K562 (cell line): Measurements from ENCODE around the gene CCR5AS.

Experiments used
- ATF3 ChIP-seq, 2 experiments: fragments of 450-650 bp in 1 of 2; sonication (generic) in 1 of 2; formaldehyde crosslinking in 1 of 2; IDR thresholded peaks in 1 of 2; conservative IDR thresholded peaks in 1 of 2; 2 replicates each; pipeline versions ENCODE4 v1.6.1 to v1.8.1; 2016 to 2023; ENCODE audit warnings: mild to moderate bottlenecking in 2 of 2, moderate library complexity in 2 of 2, inconsistent platforms in 1 of 2, missing genetic modification reagents in 1 of 2
- BRD4 ChIP-seq: fragments of 200-600 bp; sonication (generic); IDR thresholded peaks from 2 replicates; pipeline ENCODE4 v1.6.1; 2017; ENCODE audit warnings: inconsistent platforms
- FOXK1 ChIP-seq: sonication (generic); formaldehyde crosslinking; IDR thresholded peaks from 2 replicates; pipeline ENCODE4 v1.8.0; 2022; ENCODE audit warnings: missing genetic modification reagents, mild to moderate bottlenecking, borderline replicate concordance
- MEF2A ChIP-seq: IDR thresholded peaks from 2 replicates; pipeline ENCODE4 v1.6.1; 2011; ENCODE audit warnings: low read depth, mild to moderate bottlenecking, low read length, moderate library complexity; ENCODE audit not compliant: control insufficient read depth
- NCOA1 ChIP-seq: fragments of 450-650 bp; IDR thresholded peaks from 2 replicates; pipeline ENCODE4 v1.6.1; 2016; ENCODE audit warnings: low read depth
- PATZ1 ChIP-seq: fragments of 250-450 bp; sonication (Bioruptor Pico); IDR thresholded peaks from 2 replicates; pipeline ENCODE4 v1.5.0; 2020; ENCODE audit warnings: mild to moderate bottlenecking, borderline replicate concordance
- SAFB2 ChIP-seq: fragments of 200-400 bp; formaldehyde crosslinking; IDR thresholded peaks from 2 replicates; pipeline ENCODE4 v1.6.1; 2018; ENCODE audit warnings: borderline replicate concordance, low read length, low read depth, moderate library complexity; ENCODE audit not compliant: severe bottlenecking
- SIRT6 ChIP-seq: IDR thresholded peaks from one replicate; pipeline ENCODE4 v1.6.1; 2012; ENCODE audit warnings: low read depth, mild to moderate bottlenecking, control low read depth, inconsistent platforms, low read length, moderate library complexity
- ZHX1 ChIP-seq: fragments of 150-350 bp; conservative IDR thresholded peaks from 2 replicates; pipeline ENCODE4 v1.6.1; 2014; ENCODE audit warnings: low read length
- ZNF280B ChIP-seq: fragments of 250-450 bp; sonication (Bioruptor Pico); IDR thresholded peaks from 2 replicates; pipeline ENCODE4 v1.5.1; 2021; ENCODE audit warnings: mild to moderate bottlenecking

The CCR5AS gene

GRCh38 chr3:46406788-46407611 is at the start of gene CCR5AS, which contains the start of gene CCRL2 (continued):
- TF ChIP-seq ZNF280B (CRISPR knock-in tag): no peak
- TF ChIP-seq MEF2A: no peak
- TF ChIP-seq ATF3 (IDR thresholded peaks at IDR 0.05): peak; percentile 51; the same call in 1 of the 2 replicates
- TF ChIP-seq ATF3 (CRISPR knock-in tag; conservative IDR thresholded peaks at IDR 0.05): 0 out of 2 replicates have a peak, but pooled peaks have one; percentile 49
- TF ChIP-seq PATZ1 (CRISPR knock-in tag): peak; percentile 44; the same call in 1 of the 2 replicates
- peak; percentile 94 for TF ChIP-seq BRD4
- TF ChIP-seq SAFB2: no peak
- no peak for TF ChIP-seq FOXK1 (CRISPR knock-in tag)
- peak; percentile 91 for TF ChIP-seq NCOA1
- no peak for TF ChIP-seq ZHX1
- TF ChIP-seq SIRT6: no peak
